ENCODE data around the gene ONECUT3.
A peak's percentile ranks its signal among the peaks of the same experiment; 100 is the strongest.

GRCh38 chr19:1754636-1755466 lies 1.5 kb downstream of the ONECUT3 start:
- no peak for TF ChIP-seq CTCF (conservative IDR thresholded peaks at IDR 0.05)
- TF ChIP-seq EZH2 (IDR thresholded peaks at IDR 0.05; ENCODE audit: low read depth): peak; percentile 73; the same call in 1 of the 2 replicates

Data from PC-9 (cell line).